ENCODE results near the gene SEC31B. TPM values are rescaled to one million over a fixed set of nuclear protein-coding genes. Genes with fewer than 3 reads are reported as not detected.

The SEC31B gene
- total and polyA plus RNA-seq, 9 of the 15 experiments (the other 6 are each of a cell fraction or from before 2014, with no cell fraction given), result 0.91 to 7.0 (median 2.4) TPM

GRCh38 chr10:100509241-100509840, 10.3 kb downstream of the SEC31B start:
- no peak overlapping the region for H3K4me2 ChIP-seq (ENCODE audit: insufficient read depth, low read length)
- DNase-seq (ENCODE audit: extremely low read depth in 1 of 4, low spot score in 3 of 4) (no peak), FAIRE-seq (no peak), ATAC-seq (no peak)
- no peak overlapping the region for H3K4me3 ChIP-seq
- peaks cover 0 to 4% of the 10 kb centered on the region in 2 experiments; a peak in 2 of 5 replicates for H3K4me1 ChIP-seq (replicated peaks in 1 of 2; ENCODE audit: control insufficient read depth in 2 of 2, insufficient read depth in 2 of 2, low read length in 2 of 2)
- POLR2A ChIA-PET, result interaction anchor here (0.8 kb wide), 1 partner anchor 634 kb away, joined by 3 read pairs; no protein-coding TSS in a partner anchor
- H2AFZ ChIP-seq (ENCODE audit: low read depth, low read length), result no peak overlapping the region
- no TSS peak for BruUV-seq (replicated peaks)
- in situ Hi-C loops (cut with MboI) (loop anchor here (5.0 to 10.0 kb wide), 3 partner anchors 72 to 665 kb away; no protein-coding TSS in a partner anchor), intact Hi-C loops (cut with micrococcal nuclease) (loop anchor here (2.0 kb wide), 1 partner anchor 167 kb away; no protein-coding TSS in a partner anchor)
- no peaks in the 10 kb centered on the region for H3K9me1 ChIP-seq (ENCODE audit: control insufficient read depth, insufficient read depth, low read length)
- H3K36me3 ChIP-seq (ENCODE audit: control insufficient read depth, insufficient read depth, low read length), result no peaks in the 10 kb centered on the region
- WGBS (ENCODE audit: insufficient coverage, low coverage, missing lambda C conversion rate), result 29% methylated on average over 8 of the region's 8 CpGs
- no peaks in the 10 kb centered on the region for H3K9me3 ChIP-seq (replicated peaks; ENCODE audit: control insufficient read depth, insufficient read depth, low read depth, low read length)
- no peaks in the 10 kb centered on the region for H3K79me2 ChIP-seq (ENCODE audit: control insufficient read depth, insufficient read depth, low read length)
- CTCF ChIA-PET (ENCODE audit: low intra/inter-chr PET ratio), result interaction anchor here (0.6 to 3.7 kb wide), 4 partner anchors 73 to 206 kb away, joined by 3 to 44 read pairs (median 6); no protein-coding TSS in a partner anchor
- no peaks in the 10 kb centered on the region for H4K20me1 ChIP-seq (replicated peaks; ENCODE audit: control insufficient read depth, insufficient read depth, low read length)
- H3K9ac ChIP-seq (ENCODE audit: insufficient read depth in 1 of 2, low read depth in 2 of 2, low read length in 2 of 2), result no peak overlapping the region
- TF ChIP-seq EZH2 (IDR thresholded peaks at IDR 0.05; ENCODE audit: borderline replicate concordance, low read depth, low read length), result no peak
- no peak for TF ChIP-seq RUNX1 (IDR thresholded peaks at IDR 0.05; ENCODE audit: low read depth)
- TF ChIP-seq ZNF347 (CRISPR knock-in tag; IDR thresholded peaks at IDR 0.05; ENCODE audit: low read depth), result no peak
- TF ChIP-seq ZNF324 (CRISPR knock-in tag; IDR thresholded peaks at IDR 0.05), result no peak
- no peak for TF ChIP-seq HDAC3 (IDR thresholded peaks at IDR 0.05; ENCODE audit: borderline replicate concordance, partially characterized antibody)
- TF ChIP-seq DEAF1 (CRISPR knock-in tag; IDR thresholded peaks at IDR 0.05), result no peak
- no peak for TF ChIP-seq TRIM24 (IDR thresholded peaks at IDR 0.05)
- TF ChIP-seq C11orf30 (IDR thresholded peaks at IDR 0.05; ENCODE audit: low read depth), result no peak
- no peak for TF ChIP-seq STAG1 (CRISPR knock-in tag; IDR thresholded peaks at IDR 0.05; ENCODE audit: borderline replicate concordance)
- TF ChIP-seq FOXP1 (CRISPR knock-in tag; IDR thresholded peaks at IDR 0.05), result no peak
- TF ChIP-seq ZNF184 (CRISPR knock-in tag; IDR thresholded peaks at IDR 0.05), result no peak
- no peak for TF ChIP-seq RFX1 (IDR thresholded peaks at IDR 0.05)
- TF ChIP-seq, protein P1, sequence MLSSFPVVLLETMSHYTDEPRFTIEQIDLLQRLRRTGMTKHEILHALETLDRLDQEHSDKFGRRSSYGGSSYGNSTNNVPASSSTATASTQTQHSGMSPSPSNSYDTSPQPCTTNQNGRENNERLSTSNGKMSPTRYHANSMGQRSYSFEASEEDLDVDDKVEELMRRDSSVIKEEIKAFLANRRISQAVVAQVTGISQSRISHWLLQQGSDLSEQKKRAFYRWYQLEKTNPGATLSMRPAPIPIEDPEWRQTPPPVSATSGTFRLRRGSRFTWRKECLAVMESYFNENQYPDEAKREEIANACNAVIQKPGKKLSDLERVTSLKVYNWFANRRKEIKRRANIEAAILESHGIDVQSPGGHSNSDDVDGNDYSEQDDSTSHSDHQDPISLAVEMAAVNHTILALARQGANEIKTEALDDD (IDR thresholded peaks at IDR 0.05), result no peak
- no peak overlapping the region for H3K27ac ChIP-seq (ENCODE audit: extremely low read depth, low read depth, low read length)
- no peaks in the 10 kb centered on the region for H3K27me3 ChIP-seq (ENCODE audit: control insufficient read depth in 2 of 2, insufficient read depth in 2 of 2, low read length in 2 of 2)
